PC-9 (cell line): ENCODE data around the gene PRDM16. TPM values are rescaled to one million over a fixed set of nuclear protein-coding genes. Genes with fewer than 3 reads are reported as not detected.

Source experiments
- BruUV-seq: library from RNA; stranded (reverse); fragments of 400-500 nt; replicated peaks from 2 replicates; lab custom pipeline; 2021; lab: Mats Ljungman, UMichigan
- CTCF ChIA-PET: fragments of 300-600 bp; sonication (Branson Sonifier 250); formaldehyde crosslinking; loops from one replicate; lab custom pipeline; 2022; ENCODE audit warnings: antibody characterized with exemption; lab: Charles Lee
- POLR2A ChIA-PET: fragments of 300-600 bp; sonication (Branson Sonifier 250); formaldehyde crosslinking; loops from one replicate; lab custom pipeline; 2022; ENCODE audit warnings: antibody characterized with exemption; ENCODE audit not compliant: unreplicated experiment; lab: Charles Lee
- DNase-seq, 2 experiments: peaks; one replicate each; pipeline versions ENCODE4 v3.0.0 to v3.0.0-alpha.2; 2015 to 2022; ENCODE audit warnings: mixed read lengths in 1 of 2
- H2AFZ ChIP-seq: fragments of 200-600 bp; sonication (generic); 2 replicates; pipeline ENCODE4 v1.8.1; 2017; ENCODE audit warnings: antibody characterized with exemption
- H3F3A ChIP-seq: fragments of 200-600 bp; sonication (generic); 2 replicates; pipeline ENCODE4 v1.8.1; 2017; ENCODE audit warnings: antibody characterized with exemption, mild to moderate bottlenecking, low read depth; ENCODE audit not compliant: insufficient read depth
- H3K27ac ChIP-seq: fragments of 200-600 bp; sonication (generic); 2 replicates; pipeline ENCODE4 v1.6.1; 2016; ENCODE audit warnings: mixed run types
- H3K27me3 ChIP-seq: fragments of 200-600 bp; sonication (generic); 2 replicates; pipeline ENCODE4 v1.6.1; 2016; ENCODE audit warnings: low read depth, mixed run types; ENCODE audit not compliant: insufficient read depth
- H3K36me3 ChIP-seq: fragments of 200-600 bp; sonication (generic); 2 replicates; pipeline ENCODE4 v1.6.1; 2016; ENCODE audit warnings: low read depth, mixed run types
- H3K4me1 ChIP-seq: fragments of 200-600 bp; sonication (generic); replicated peaks from 2 replicates; pipeline ENCODE4 v1.6.1; 2016; ENCODE audit warnings: mixed run types; ENCODE audit not compliant: insufficient read depth
- H3K4me2 ChIP-seq: fragments of 200-600 bp; sonication (generic); 2 replicates; pipeline ENCODE4 v1.6.1; 2017; ENCODE audit warnings: mixed run types
- H3K4me3 ChIP-seq: fragments of 200-600 bp; sonication (generic); 2 replicates; pipeline ENCODE4 v1.6.1; 2016; ENCODE audit warnings: mixed run types
- H3K79me2 ChIP-seq: fragments of 200-600 bp; sonication (generic); 2 replicates; pipeline ENCODE4 v1.6.1; 2017; ENCODE audit warnings: low read depth, mixed run types
- H3K9me2 ChIP-seq: fragments of 200-600 bp; sonication (generic); 2 replicates; pipeline ENCODE4 v1.8.1; 2017; ENCODE audit warnings: mild to moderate bottlenecking; ENCODE audit not compliant: insufficient read depth
- H3K9me3 ChIP-seq: fragments of 200-600 bp; sonication (generic); 2 replicates; pipeline ENCODE4 v1.8.1; 2016; ENCODE audit warnings: low read depth; ENCODE audit not compliant: insufficient read depth
- H4K20me1 ChIP-seq: fragments of 200-600 bp; sonication (generic); 2 replicates; pipeline ENCODE4 v1.8.1; 2017; ENCODE audit not compliant: insufficient read depth
- CTCF ChIP-seq: fragments of 200-600 bp; sonication (generic); conservative IDR thresholded peaks from 2 replicates; pipeline ENCODE4 v1.6.1; 2017; ENCODE audit warnings: mixed run types, antibody characterized with exemption, mild to moderate bottlenecking, moderate library complexity
- EZH2 ChIP-seq: fragments of 200-600 bp; sonication (generic); IDR thresholded peaks from 2 replicates; pipeline ENCODE4 v1.8.0; 2017; ENCODE audit warnings: antibody characterized with exemption, low read depth
- intact Hi-C: fragments of 100-400 bp; cut with micrococcal nuclease; formaldehyde crosslinking; loops from one replicate; pipeline ENCODE4 v1.10.0; 2022; ENCODE audit not compliant: unreplicated experiment
- total RNA-seq: library from RNA; stranded (reverse); gene quantifications from 2 replicates; pipeline ENCODE4 v1.2.3, GENCODE V29; 2021

Gene PRDM16
- total RNA-seq, 1 experiment from 2014 or later: not detected

- H3K36me3 ChIP-seq: no peaks in the 10 kb centered on the region
- no peak for TF ChIP-seq CTCF
- TF ChIP-seq EZH2: no peak
- DNase-seq: no peak
- H3K4me1 ChIP-seq: no peaks in the 10 kb centered on the region
- intact Hi-C loops: no loop called here
- H3K9me2 ChIP-seq: no peaks in the 10 kb centered on the region
- BruUV-seq: no TSS peak
- H2AFZ ChIP-seq: no peak overlapping the region
- H3K27me3 ChIP-seq: peaks cover 97% of the 10 kb centered on the region
- ChIA-PET POLR2A (no interaction called here), CTCF (no interaction called here)
- H3K79me2 ChIP-seq: no peaks in the 10 kb centered on the region
- no peaks in the 10 kb centered on the region for H3F3A ChIP-seq
- H3K4me3 ChIP-seq: no peak overlapping the region
- peaks cover 5% of the 10 kb centered on the region; the same call in 1 of the 2 replicates for H4K20me1 ChIP-seq
- no peaks in the 10 kb centered on the region for H3K9me3 ChIP-seq
- no peak overlapping the region for H3K4me2 ChIP-seq
- no peak overlapping the region for H3K27ac ChIP-seq
These were observed 157.8 kb downstream of the PRDM16 start for GRCh38 chr1:3226701-3227350.

GRCh38 chr1:3227351-3227704 lies 158.3 kb downstream of the PRDM16 start:
- ChIA-PET POLR2A (no interaction called here), CTCF (no interaction called here)
- no peaks in the 10 kb centered on the region for H3K4me1 ChIP-seq
- DNase-seq: no peak
- H3K9me3 ChIP-seq: no peaks in the 10 kb centered on the region
- no peak overlapping the region for H3K4me2 ChIP-seq
- H4K20me1 ChIP-seq: peaks cover 5% of the 10 kb centered on the region; the same call in 1 of the 2 replicates
- no peaks in the 10 kb centered on the region for H3F3A ChIP-seq
- peaks cover 100% of the 10 kb centered on the region for H3K27me3 ChIP-seq
- intact Hi-C loops: no loop called here
- TF ChIP-seq EZH2 (no peak), CTCF (no peak)
- no peak overlapping the region for H3K27ac ChIP-seq
- H3K9me2 ChIP-seq: no peaks in the 10 kb centered on the region
- H3K4me3 ChIP-seq: no peak overlapping the region
- H3K36me3 ChIP-seq: no peaks in the 10 kb centered on the region
- BruUV-seq: no TSS peak
- no peaks in the 10 kb centered on the region for H3K79me2 ChIP-seq
- no peak overlapping the region for H2AFZ ChIP-seq

GRCh38 chr1:3227893-3228292 lies 158.9 kb downstream of the PRDM16 start:
- H3K27me3 ChIP-seq: peaks cover 100% of the 10 kb centered on the region
- no peaks in the 10 kb centered on the region for H3K36me3 ChIP-seq
- H3K9me2 ChIP-seq: no peaks in the 10 kb centered on the region
- BruUV-seq: no TSS peak
- TF ChIP-seq CTCF: no peak
- TF ChIP-seq EZH2: no peak
- ChIA-PET POLR2A (no interaction called here), CTCF (no interaction called here)
- no peak overlapping the region for H3K27ac ChIP-seq
- intact Hi-C loops: no loop called here
- peaks cover 5% of the 10 kb centered on the region; the same call in 1 of the 2 replicates for H4K20me1 ChIP-seq
- no peaks in the 10 kb centered on the region for H3K9me3 ChIP-seq
- H2AFZ ChIP-seq: no peak overlapping the region
- H3K79me2 ChIP-seq: no peaks in the 10 kb centered on the region
- no peak overlapping the region for H3K4me3 ChIP-seq
- no peak for DNase-seq
- no peaks in the 10 kb centered on the region for H3K4me1 ChIP-seq
- H3K4me2 ChIP-seq: no peak overlapping the region
- H3F3A ChIP-seq: no peaks in the 10 kb centered on the region
